ENCODE data around the gene SKI. TPM values are rescaled to one million over a fixed set of nuclear protein-coding genes. Genes with fewer than 3 reads are reported as not detected.

The SKI gene
- total RNA-seq, 1 donor from 2014 or later = 108 TPM

GRCh38 chr1:2277741-2278488, 49.8 kb downstream of the SKI start:
- DNase-seq (ENCODE audit: low spot score) (no peak), ATAC-seq (peak; percentile 47)
- intact Hi-C loops (cut with DNase I) = no loop called here

- DNase-seq (ENCODE audit: low spot score) = no peak
- intact Hi-C loops (cut with DNase I) = no loop called here
- ATAC-seq = no peak
Measured at GRCh38 chr1:2278591-2279209, 50.6 kb downstream of the SKI start.

- DNase-seq (ENCODE audit: low spot score) = peak; percentile 82
- ATAC-seq = peak; percentile 69
- intact Hi-C loops (cut with DNase I) = no loop called here
Measured at GRCh38 chr1:2279210-2279639, 51.1 kb downstream of the SKI start.

- intact Hi-C loops (cut with DNase I) = no loop called here
- DNase-seq (ENCODE audit: low spot score) (no peak), ATAC-seq (no peak)
Measured at GRCh38 chr1:2279817-2280216, 51.7 kb downstream of the SKI start.

- ATAC-seq (no peak), DNase-seq (ENCODE audit: low spot score) (no peak)
- intact Hi-C loops (cut with DNase I) = no loop called here
Measured at GRCh38 chr1:2282556-2283270, 54.6 kb downstream of the SKI start.

- no peak for ATAC-seq
- intact Hi-C loops (cut with DNase I) = no loop called here
- no peak for DNase-seq (ENCODE audit: low spot score)
Measured at GRCh38 chr1:2283371-2283990, 55.4 kb downstream of the SKI start.

GRCh38 chr1:2283991-2284895, 56.1 kb downstream of the SKI start:
- DNase-seq (ENCODE audit: low spot score) (no peak), ATAC-seq (peak; percentile 70)
- intact Hi-C loops (cut with DNase I) = no loop called here

- no peak for DNase-seq (ENCODE audit: low spot score)
- intact Hi-C loops (cut with DNase I) = no loop called here
- no peak for ATAC-seq
Measured at GRCh38 chr1:2284932-2285331, 56.8 kb downstream of the SKI start.

- DNase-seq (ENCODE audit: low spot score) (no peak), ATAC-seq (no peak)
- intact Hi-C loops (cut with DNase I) = no loop called here
Measured at GRCh38 chr1:2286923-2287322, 58.8 kb downstream of the SKI start.

GRCh38 chr1:2287649-2288048, 59.5 kb downstream of the SKI start:
- no peak for ATAC-seq
- DNase-seq (ENCODE audit: low spot score) = no peak
- intact Hi-C loops (cut with DNase I) = no loop called here

GRCh38 chr1:2288311-2288710, 60.2 kb downstream of the SKI start:
- DNase-seq (ENCODE audit: low spot score) (no peak), ATAC-seq (no peak)
- intact Hi-C loops (cut with DNase I) = no loop called here

GRCh38 chr1:2288816-2289536, 60.9 kb downstream of the SKI start:
- ATAC-seq = no peak
- intact Hi-C loops (cut with DNase I) = no loop called here

GRCh38 chr1:2289607-2290006, 61.5 kb downstream of the SKI start:
- DNase-seq (ENCODE audit: low spot score) = no peak
- intact Hi-C loops (cut with DNase I) = loop anchor here (10.0 kb wide), 1 partner anchor 55 kb away; no protein-coding TSS in a partner anchor
- peak; percentile 0 for ATAC-seq

More at GRCh38 chr1:2288816-2289536, 60.9 kb downstream of the SKI start:
- no peak for DNase-seq (ENCODE audit: low spot score)

GRCh38 chr1:2290171-2290578, 62.1 kb downstream of the SKI start:
- intact Hi-C loops (cut with DNase I) = loop anchor here (10.0 kb wide), 1 partner anchor 55 kb away; no protein-coding TSS in a partner anchor
- DNase-seq (ENCODE audit: low spot score) = no peak
- ATAC-seq = peak; percentile 41

- ATAC-seq = peak; percentile 92
- DNase-seq (ENCODE audit: low spot score) = peak; percentile 91
- intact Hi-C loops (cut with DNase I) = loop anchor here (10.0 kb wide), 1 partner anchor 56 kb away; no protein-coding TSS in a partner anchor
Measured at GRCh38 chr1:2290595-2291510, 62.7 kb downstream of the SKI start.

- intact Hi-C loops (cut with DNase I) = loop anchor here (10.0 kb wide), 1 partner anchor 57 kb away; no protein-coding TSS in a partner anchor
- ATAC-seq = no peak
Measured at GRCh38 chr1:2291577-2291976, 63.5 kb downstream of the SKI start.

More at GRCh38 chr1:2291577-2291976, 63.5 kb downstream of the SKI start:
- DNase-seq (ENCODE audit: low spot score) = no peak
